C4-2B (cell line): ENCODE measurements around the gene TMEM117.

Source experiments
- CTCF ChIP-seq: fragments of 450-650 bp; conservative IDR thresholded peaks from 2 replicates; pipeline ENCODE4 v1.5.1; 2017; ENCODE audit warnings: mild to moderate bottlenecking
- ZFX ChIP-seq: fragments of 450-650 bp; IDR thresholded peaks from 2 replicates; pipeline ENCODE4 v1.6.1; 2017

- TF ChIP-seq CTCF, result no peak
- TF ChIP-seq ZFX, result no peak
Observed at GRCh38 chr12:43951286-43951685, 115.4 kb downstream of the TMEM117 start.
